SK-MEL-5 (cell line): ENCODE measurements around the gene USH2A. TPM values are rescaled to one million over a fixed set of nuclear protein-coding genes. Genes with fewer than 3 reads are reported as not detected.
"Not testable (repeated sequence)": the region's sequence is repeated elsewhere in the genome, so short reads cannot be mapped to it uniquely, and the experiment has no call there.

Source experiments
- DNase-seq: peaks from one replicate; pipeline ENCODE4 v3.0.0-alpha.2; 2016; ENCODE audit warnings: low read depth, low spot score
- in situ Hi-C: cut with HindIII; loops from 2 replicates; pipeline ENCODE4 v1.10.0; 2016; ENCODE audit warnings: low sequenced_read_pairs, high pct_unique_total_duplicates, low pct_unique_long_range_greater_than_20kb
- total RNA-seq: library from RNA; depleted of rRNA; stranded (reverse); fragments of >200 nt; shearing (Covaris generic); gene quantifications from 2 replicates; pipeline ENCODE4 v1.2.3, GENCODE V29; 2014

Gene USH2A
- total RNA-seq, 1 experiment from 2014 or later: 0.79 TPM

GRCh38 chr1:216049741-216050430 is 373.4 kb downstream of the USH2A start:
- in situ Hi-C loops: loop anchor here (10.0 kb wide), 1 partner anchor 135 kb away; no protein-coding TSS in a partner anchor
- DNase-seq: no peak

- in situ Hi-C loops: loop anchor here (10.0 kb wide), 1 partner anchor 137 kb away; no protein-coding TSS in a partner anchor
- no peak for DNase-seq
Measured at GRCh38 chr1:216047811-216048572, 375.3 kb downstream of the USH2A start.

GRCh38 chr1:216046336-216046735 is 376.9 kb downstream of the USH2A start:
- in situ Hi-C loops: loop anchor here (10.0 kb wide), 1 partner anchor 138 kb away; no protein-coding TSS in a partner anchor
- peak; percentile 26 for DNase-seq

- DNase-seq: peak; percentile 98
- in situ Hi-C loops: loop anchor here (10.0 kb wide), 1 partner anchor 139 kb away; no protein-coding TSS in a partner anchor
Measured at GRCh38 chr1:216045400-216045799, 377.8 kb downstream of the USH2A start.

GRCh38 chr1:216044538-216044937 is 378.7 kb downstream of the USH2A start:
- in situ Hi-C loops: loop anchor here (10.0 kb wide), 1 partner anchor 140 kb away; no protein-coding TSS in a partner anchor
- DNase-seq: no peak

GRCh38 chr1:216034506-216034905 is 388.7 kb downstream of the USH2A start:
- in situ Hi-C loops: no loop called here
- peak; percentile 83 for DNase-seq

GRCh38 chr1:216032961-216033614 is 390.2 kb downstream of the USH2A start:
- in situ Hi-C loops: no loop called here
- DNase-seq: no peak

- in situ Hi-C loops: no loop called here
- DNase-seq: no peak
Measured at GRCh38 chr1:216032284-216032683, 391.0 kb downstream of the USH2A start.

GRCh38 chr1:216028631-216029030 is 394.6 kb downstream of the USH2A start:
- in situ Hi-C loops: no loop called here
- no peak for DNase-seq

- no peak for DNase-seq
- in situ Hi-C loops: no loop called here
Measured at GRCh38 chr1:216024546-216024945, 398.7 kb downstream of the USH2A start.

- no peak for DNase-seq
- in situ Hi-C loops: no loop called here
Measured at GRCh38 chr1:216020743-216021345, 402.4 kb downstream of the USH2A start.

GRCh38 chr1:216015116-216015515 is 408.1 kb downstream of the USH2A start:
- DNase-seq: no peak
- in situ Hi-C loops: no loop called here

GRCh38 chr1:216014086-216014485 is 409.2 kb downstream of the USH2A start:
- in situ Hi-C loops: no loop called here
- DNase-seq: no peak

GRCh38 chr1:216009456-216009855 is 413.8 kb downstream of the USH2A start:
- DNase-seq, in situ Hi-C loops: not testable (repeated sequence)

GRCh38 chr1:216005916-216006315 is 417.3 kb downstream of the USH2A start:
- in situ Hi-C loops: no loop called here
- DNase-seq: no peak

- in situ Hi-C loops: no loop called here
- peak; percentile 71 for DNase-seq
Measured at GRCh38 chr1:215992620-215993019, 430.6 kb downstream of the USH2A start.

- peak; percentile 26 for DNase-seq
- in situ Hi-C loops: no loop called here
Measured at GRCh38 chr1:215987092-215987875, 436.0 kb downstream of the USH2A start.
